Activated T-helper 2 cell treated with anti-CD3 and anti-CD28 coated beads, Interferon-gamma antibody, Interleukin-2, Interleukin-4, amounts not matched to agents 10 μg/mL and 5 μg/mL and 100 μg/mL, durations not matched to agents 14 hours and 24 hours and 36 hours (primary cell): ENCODE results near the gene ZNF513. TPM values are rescaled to one million over a fixed set of nuclear protein-coding genes. Genes with fewer than 3 reads are reported as not detected.
A peak's percentile ranks its signal among the peaks of the same experiment; 100 is the strongest.

Experiments
- DNase-seq: peaks from one replicate; pipeline ENCODE4 v3.0.0; 2021; ENCODE audit warnings: low spot score
- H3K27ac Mint-ChIP-seq: one replicate; pipeline ENCODE4 v1.8.0; 2021; ENCODE audit warnings: mixed read lengths
- H3K27me3 Mint-ChIP-seq: one replicate; pipeline ENCODE4 v1.8.0; 2021; ENCODE audit warnings: low read depth, mixed read lengths
- H3K36me3 Mint-ChIP-seq: one replicate; pipeline ENCODE4 v1.8.0; 2021; ENCODE audit warnings: low read depth, mixed read lengths
- H3K4me1 Mint-ChIP-seq: one replicate; pipeline ENCODE4 v1.8.0; 2021; ENCODE audit warnings: low read depth, mixed read lengths
- H3K4me3 Mint-ChIP-seq: one replicate; pipeline ENCODE4 v1.8.0; 2021; ENCODE audit warnings: low read depth, mild to moderate bottlenecking, moderate library complexity, mixed read lengths
- H3K9me3 Mint-ChIP-seq: one replicate; pipeline ENCODE4 v1.8.0; 2021; ENCODE audit warnings: mixed read lengths
- intact Hi-C: fragments of 100-400 bp; cut with micrococcal nuclease; formaldehyde crosslinking; loops from one replicate; pipeline ENCODE4 v1.15.1; 2023
- total RNA-seq: library from RNA; stranded (reverse); gene quantifications from 2 replicates; pipeline ENCODE4 v1.2.3, GENCODE V29; 2022

The ZNF513 gene
- total RNA-seq, 1 donor from 2014 or later, result 12.8 TPM

DNA sequence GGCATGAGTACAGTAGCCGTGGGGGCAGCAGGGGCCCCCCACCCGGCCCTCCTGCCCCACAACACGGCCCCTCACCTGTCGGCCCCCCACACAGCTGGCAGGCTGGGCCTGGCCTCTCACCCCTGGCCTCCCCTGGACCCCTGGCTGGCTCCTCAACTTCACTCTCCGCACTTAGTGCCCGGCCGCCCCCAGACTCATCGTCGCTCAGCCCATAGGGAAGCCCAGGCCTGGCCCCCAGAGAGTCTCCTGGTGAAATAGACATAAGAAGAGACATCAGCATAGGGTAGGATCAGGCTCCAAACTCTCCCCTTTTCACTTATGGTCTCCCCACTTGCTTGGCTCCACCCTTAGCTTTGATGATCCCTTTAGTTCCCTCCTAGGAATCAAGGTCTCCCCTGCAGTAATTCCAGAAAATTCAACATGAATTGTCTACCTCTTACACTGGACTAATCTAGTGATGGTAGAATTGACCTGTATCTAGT, 1.7 kb downstream of the ZNF513 start:
- Mint-ChIP-seq H3K36me3 (peaks cover 89% of the 10 kb centered on the region), H3K27me3 (no peaks in the 10 kb centered on the region), H3K4me1 (peaks cover 18% of the 10 kb centered on the region)

GRCh38 chr2:27378096-27378808, 2.3 kb downstream of the ZNF513 start:
- Mint-ChIP-seq H3K4me3 (no peak overlapping the region), H3K27me3 (no peaks in the 10 kb centered on the region), H3K36me3 (peaks cover 89% of the 10 kb centered on the region), H3K4me1 (peaks cover 18% of the 10 kb centered on the region), H3K9me3 (no peaks in the 10 kb centered on the region), H3K27ac (no peak overlapping the region)
- intact Hi-C loops, result no loop called here
- no peak for DNase-seq

More for the DNA sequence above, 1.7 kb downstream of the ZNF513 start:
- Mint-ChIP-seq H3K4me3 (peak overlapping the region; percentile 86), H3K27ac (peak overlapping the region; percentile 89), H3K9me3 (no peaks in the 10 kb centered on the region)
- no peak for DNase-seq
- intact Hi-C loops, result no loop called here

- Mint-ChIP-seq H3K9me3 (no peaks in the 10 kb centered on the region), H3K36me3 (peaks cover 91% of the 10 kb centered on the region), H3K4me1 (peaks cover 21% of the 10 kb centered on the region), H3K4me3 (peak overlapping the region; percentile 33), H3K27ac (no peak overlapping the region), H3K27me3 (no peaks in the 10 kb centered on the region)
- intact Hi-C loops, result no loop called here
- no peak for DNase-seq
Measured at GRCh38 chr2:27377618-27378095, 2.9 kb downstream of the ZNF513 start.

DNA sequence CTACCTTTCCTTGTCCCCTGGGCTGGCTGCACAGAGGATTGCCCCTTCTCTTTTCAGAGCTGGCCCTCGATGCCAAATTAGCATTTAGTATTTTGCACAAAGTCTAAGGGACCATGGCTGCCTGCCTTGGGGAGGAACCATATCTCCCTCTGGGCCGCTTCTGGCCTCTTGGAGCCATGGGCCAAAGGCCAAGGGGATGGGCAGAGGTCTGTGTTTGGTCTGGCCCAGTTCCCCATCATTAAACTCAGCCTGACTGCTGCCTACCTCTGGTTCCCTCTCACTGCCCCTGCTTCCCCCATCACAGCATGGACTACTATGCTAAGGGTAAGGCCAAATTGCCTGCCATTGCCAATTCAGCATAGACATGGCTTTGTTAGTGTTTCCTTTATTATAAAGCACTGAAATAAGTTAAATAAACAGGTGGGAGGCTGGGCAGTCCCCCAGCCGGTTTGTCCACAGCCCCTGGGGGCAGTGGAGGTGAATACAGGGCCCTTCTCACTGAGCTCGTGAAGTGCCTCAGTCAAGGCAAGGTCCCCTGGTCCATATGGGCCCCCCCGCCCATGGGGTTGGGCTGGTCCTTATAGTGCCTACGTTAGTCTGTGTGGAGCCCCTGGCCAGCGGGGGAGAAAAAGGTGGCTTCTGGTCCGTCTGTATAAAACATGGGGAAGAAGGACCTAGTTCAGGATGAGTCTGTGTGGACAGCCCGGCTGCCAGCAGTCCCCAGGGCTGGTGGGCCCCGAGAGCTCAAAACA, 3.5 kb downstream of the ZNF513 start:
- intact Hi-C loops, result no loop called here
- DNase-seq, result no peak
- peaks cover 27% of the 10 kb centered on the region for H3K4me1 Mint-ChIP-seq

DNA sequence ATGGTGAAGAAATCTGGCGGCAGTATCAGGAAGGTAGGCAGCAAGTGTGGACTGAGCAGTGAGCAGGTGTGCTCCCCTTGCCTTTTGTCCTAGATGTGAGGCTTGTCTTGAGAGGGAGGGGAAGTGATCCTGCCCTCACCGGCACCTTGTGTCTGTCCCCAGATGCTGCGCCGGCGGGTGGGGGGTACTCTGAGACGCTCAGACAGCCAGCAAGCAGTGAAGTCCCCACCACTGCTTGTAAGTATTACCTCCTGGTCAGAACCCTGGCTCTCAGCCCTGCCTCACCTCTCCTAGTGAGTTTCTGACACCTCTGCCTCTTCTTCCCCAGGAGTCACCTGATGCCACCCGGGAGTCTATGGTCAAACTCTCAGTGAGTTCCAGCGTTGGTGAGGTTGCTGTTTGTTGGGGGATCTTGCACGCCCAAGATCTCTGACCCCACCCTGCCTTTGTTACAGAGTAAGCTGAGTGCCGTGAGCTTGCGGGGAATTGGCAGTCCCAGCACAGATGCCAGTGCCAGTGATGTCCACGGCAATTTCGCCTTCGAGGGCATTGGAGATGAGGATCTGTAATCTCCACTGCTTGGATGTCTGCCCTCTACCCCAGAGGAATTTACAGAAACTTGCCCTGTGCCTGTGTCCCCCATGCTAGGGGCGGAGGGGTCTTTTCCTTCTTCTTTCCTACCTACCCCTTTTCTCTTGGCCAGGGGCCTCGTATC, 4.2 kb downstream of the ZNF513 start:
- intact Hi-C loops, result no loop called here
- H3K36me3 Mint-ChIP-seq, result peaks cover 90% of the 10 kb centered on the region
- H3K4me1 Mint-ChIP-seq, result peaks cover 28% of the 10 kb centered on the region
- no peaks in the 10 kb centered on the region for H3K9me3 Mint-ChIP-seq
- H3K4me3 Mint-ChIP-seq, result no peak overlapping the region
- DNase-seq, result no peak
- H3K27me3 Mint-ChIP-seq, result no peaks in the 10 kb centered on the region
- peak overlapping the region; percentile 26 for H3K27ac Mint-ChIP-seq

More for the DNA sequence above, 3.5 kb downstream of the ZNF513 start:
- Mint-ChIP-seq H3K27ac (no peak overlapping the region), H3K36me3 (peaks cover 93% of the 10 kb centered on the region), H3K9me3 (no peaks in the 10 kb centered on the region), H3K27me3 (no peaks in the 10 kb centered on the region), H3K4me3 (no peak overlapping the region)

DNA sequence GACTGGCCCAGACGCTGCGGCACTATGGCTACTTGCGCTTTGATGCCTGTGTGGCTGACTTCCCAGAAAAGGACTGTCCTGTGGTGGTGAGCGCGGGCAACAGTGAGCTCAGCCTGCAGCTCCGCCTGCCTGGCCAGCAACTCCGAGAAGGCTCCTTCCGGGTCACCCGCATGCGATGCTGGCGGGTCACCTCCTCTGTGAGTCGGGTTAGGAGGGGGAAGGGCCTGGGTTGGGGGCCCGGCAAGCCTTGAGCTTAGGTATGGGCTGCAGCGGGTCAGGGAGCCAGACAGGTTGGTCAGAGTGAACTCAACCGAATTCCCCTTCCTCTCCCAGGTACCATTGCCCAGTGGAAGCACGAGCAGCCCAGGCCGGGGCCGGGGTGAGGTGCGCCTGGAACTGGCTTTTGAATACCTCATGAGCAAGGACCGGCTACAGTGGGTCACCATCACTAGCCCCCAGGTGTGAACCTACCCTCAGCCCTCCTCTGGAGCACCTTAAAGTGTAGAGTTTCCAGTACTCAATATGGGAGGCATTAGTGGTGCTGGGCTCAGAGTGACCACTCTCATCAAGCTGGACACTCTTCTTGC, 4.9 kb downstream of the ZNF513 start:
- Mint-ChIP-seq H3K9me3 (no peaks in the 10 kb centered on the region), H3K4me3 (no peak overlapping the region), H3K27ac (no peak overlapping the region), H3K27me3 (no peaks in the 10 kb centered on the region), H3K36me3 (peaks cover 87% of the 10 kb centered on the region), H3K4me1 (peaks cover 24% of the 10 kb centered on the region)
- DNase-seq, result no peak
- intact Hi-C loops, result no loop called here

GRCh38 chr2:27373567-27373966, 7.0 kb downstream of the ZNF513 start:
- Mint-ChIP-seq H3K9me3 (no peaks in the 10 kb centered on the region), H3K4me3 (no peak overlapping the region), H3K36me3 (peaks cover 84% of the 10 kb centered on the region), H3K27me3 (no peaks in the 10 kb centered on the region), H3K4me1 (peaks cover 22% of the 10 kb centered on the region), H3K27ac (peak overlapping the region; percentile 19)
- intact Hi-C loops, result loop anchor here (5.0 kb wide), 3 partner anchors 54 to 291 kb away; partner anchors contain the start of genes ATRAID, NRBP1 and SLC5A6
- DNase-seq, result no peak

DNA sequence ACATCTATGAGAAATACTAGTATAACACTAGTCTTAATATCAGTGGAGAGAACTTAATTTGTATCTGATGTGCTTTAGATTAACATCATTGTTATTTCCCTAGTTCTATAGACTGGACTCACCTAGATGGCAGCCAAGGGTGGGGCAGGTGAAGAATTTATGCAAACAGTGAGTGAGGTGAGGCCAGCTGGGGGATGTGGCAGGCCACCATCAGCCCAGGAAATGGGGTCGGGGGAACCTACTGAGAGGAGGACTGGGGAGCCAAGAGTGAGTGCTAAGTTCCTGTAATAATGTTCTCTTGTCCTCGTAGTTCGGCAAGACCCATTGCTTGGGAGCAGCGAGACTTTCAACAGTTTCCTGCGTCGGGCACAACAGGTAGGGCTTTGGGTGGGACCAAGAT, 7.6 kb downstream of the ZNF513 start:
- intact Hi-C loops, result loop anchor here (5.0 kb wide), 3 partner anchors 54 to 291 kb away; partner anchors contain the start of genes ATRAID, NRBP1 and SLC5A6
- peak overlapping the region; percentile 53 for H3K4me3 Mint-ChIP-seq
- H3K4me1 Mint-ChIP-seq, result peaks cover 23% of the 10 kb centered on the region
- no peaks in the 10 kb centered on the region for H3K9me3 Mint-ChIP-seq
- no peaks in the 10 kb centered on the region for H3K27me3 Mint-ChIP-seq
- DNase-seq, result no peak
- H3K27ac Mint-ChIP-seq, result peak overlapping the region; percentile 56
- H3K36me3 Mint-ChIP-seq, result peaks cover 84% of the 10 kb centered on the region

DNA sequence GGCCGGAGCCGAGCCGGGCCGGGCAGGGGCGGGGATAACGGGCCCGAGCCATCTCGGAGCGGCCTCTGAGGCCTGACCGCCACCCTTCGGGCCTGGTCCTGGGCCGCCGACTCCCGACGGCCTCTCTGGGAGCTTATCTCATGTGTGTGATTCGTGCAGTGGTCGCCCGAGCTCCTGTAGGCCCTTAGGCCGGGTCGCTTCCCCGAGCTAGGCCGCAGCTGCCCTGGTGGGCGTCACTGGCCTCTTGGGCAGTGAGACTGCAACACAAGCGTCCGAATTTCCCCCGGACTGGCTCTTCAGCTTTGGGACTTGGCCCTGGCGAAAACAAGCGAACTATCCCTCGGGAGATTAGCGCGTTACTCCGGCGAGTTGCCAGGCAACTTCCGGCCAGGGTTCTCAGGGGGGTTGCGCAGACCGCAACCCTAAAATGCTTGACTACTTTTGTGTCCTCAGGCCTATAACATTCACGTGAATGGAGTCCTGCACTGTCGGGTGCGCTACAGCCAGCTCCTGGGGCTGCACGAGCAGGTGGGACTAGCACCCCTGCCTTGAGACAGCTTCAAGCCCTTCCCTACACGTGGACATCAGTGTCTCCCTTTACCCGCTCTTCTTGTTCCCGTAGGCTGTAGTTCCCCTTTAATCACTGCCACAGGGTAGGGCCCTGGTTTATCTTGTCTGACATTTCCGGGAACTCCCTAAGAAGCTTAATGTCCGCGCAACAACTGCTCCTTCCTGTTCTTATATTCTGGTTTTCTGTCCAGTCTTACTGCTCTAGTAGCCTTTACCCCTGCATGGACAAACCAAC, 9.5 kb downstream of the ZNF513 start:
- H3K27me3 Mint-ChIP-seq, result no peaks in the 10 kb centered on the region
- intact Hi-C loops, result loop anchor here (1.0 to 5.0 kb wide), 8 partner anchors 9 to 289 kb away; partner anchors contain the start of genes ATRAID, GTF3C2, MPV17 and NRBP1
- peaks cover 81% of the 10 kb centered on the region for H3K36me3 Mint-ChIP-seq

GRCh38 chr2:27370026-27370815, 10.3 kb downstream of the ZNF513 start, which contains the start of the genes EIF2B4 and SNX17:
Gene EIF2B4, minus strand, starts transcription at chr2:27370338. Its CDS starts 24 bp downstream, at chr2:27370314.
Gene SNX17, plus strand, starts transcription at chr2:27370616. Its CDS starts 128 bp downstream, at chr2:27370744.
- H3K27me3 Mint-ChIP-seq, result no peaks in the 10 kb centered on the region
- peaks cover 23% of the 10 kb centered on the region for H3K4me1 Mint-ChIP-seq
- no peaks in the 10 kb centered on the region for H3K9me3 Mint-ChIP-seq
- peak within 1 kb of the TSS; percentile 97 for H3K27ac Mint-ChIP-seq
- peak within 1 kb of the TSS; percentile 90 for H3K4me3 Mint-ChIP-seq
- peak; percentile 100 for DNase-seq
- intact Hi-C loops, result loop anchor here (1.0 to 5.0 kb wide), 8 partner anchors 10 to 288 kb away; partner anchors contain the start of genes ATRAID, GTF3C2, MPV17 and NRBP1
- peaks cover 78% of the 10 kb centered on the region for H3K36me3 Mint-ChIP-seq

More for the DNA sequence above, 9.5 kb downstream of the ZNF513 start:
- H3K27ac Mint-ChIP-seq, result peak overlapping the region; percentile 95
- peak overlapping the region; percentile 90 for H3K4me3 Mint-ChIP-seq
- DNase-seq, result peak; percentile 30
- no peaks in the 10 kb centered on the region for H3K9me3 Mint-ChIP-seq
- peaks cover 23% of the 10 kb centered on the region for H3K4me1 Mint-ChIP-seq
